Endothelial cell of umbilical vein (primary cell): ENCODE results near the gene PCDH18.

ENCODE experiments used
- CTCF ChIP-seq, 2 donors: IDR thresholded peaks; 1 replicate in 1 of 2; 2 replicates in 1 of 2; pipeline ENCODE4 v1.5.1; 2011; ENCODE audit warnings: low read length in 2 of 2, mild to moderate bottlenecking in 2 of 2, moderate library complexity in 2 of 2, control low read depth in 1 of 2, inconsistent platforms in 1 of 2, low read depth in 1 of 2; ENCODE audit not compliant: insufficient read depth in 1 of 2; ENCODE audit errors: extremely low read depth in 1 of 2
- JUN ChIP-seq: IDR thresholded peaks from 2 replicates; pipeline ENCODE4 v1.6.1; 2011; ENCODE audit warnings: borderline replicate concordance, low read depth; ENCODE audit not compliant: insufficient read length, insufficient read depth
- MAX ChIP-seq: IDR thresholded peaks from 2 replicates; pipeline ENCODE4 v1.6.1; 2011; ENCODE audit not compliant: insufficient read depth, insufficient read length
- MYC ChIP-seq: IDR thresholded peaks from one replicate; pipeline ENCODE4 v1.6.1; 2011; ENCODE audit warnings: mild to moderate bottlenecking, low read depth, low read length
- POLR2A ChIP-seq: IDR thresholded peaks from 2 replicates; pipeline ENCODE4 v1.6.1; 2012; ENCODE audit warnings: low read depth, mild to moderate bottlenecking, control low read depth, low read length
- POLR2AphosphoS5 ChIP-seq: IDR thresholded peaks from 2 replicates; pipeline ENCODE4 v1.6.1; 2012; ENCODE audit warnings: low read depth, mild to moderate bottlenecking, control low read depth, low read length, moderate library complexity; ENCODE audit not compliant: insufficient read depth

- TF ChIP-seq MAX (no peak), POLR2A (no peak), CTCF (IDR thresholded peaks at IDR 0.05; ENCODE audit: extremely low read depth in 1 of 2, insufficient read depth in 1 of 2, low read depth in 1 of 2, low read length in 2 of 2) (no peak), POLR2AphosphoS5 (no peak), JUN (no peak), MYC (no peak)
These were observed 61.5 kb downstream of the PCDH18 start for GRCh38 chr4:137470806-137471205.
